ENCODE measurements around the gene FRMPD2.

- TF ChIP-seq, protein P1, sequence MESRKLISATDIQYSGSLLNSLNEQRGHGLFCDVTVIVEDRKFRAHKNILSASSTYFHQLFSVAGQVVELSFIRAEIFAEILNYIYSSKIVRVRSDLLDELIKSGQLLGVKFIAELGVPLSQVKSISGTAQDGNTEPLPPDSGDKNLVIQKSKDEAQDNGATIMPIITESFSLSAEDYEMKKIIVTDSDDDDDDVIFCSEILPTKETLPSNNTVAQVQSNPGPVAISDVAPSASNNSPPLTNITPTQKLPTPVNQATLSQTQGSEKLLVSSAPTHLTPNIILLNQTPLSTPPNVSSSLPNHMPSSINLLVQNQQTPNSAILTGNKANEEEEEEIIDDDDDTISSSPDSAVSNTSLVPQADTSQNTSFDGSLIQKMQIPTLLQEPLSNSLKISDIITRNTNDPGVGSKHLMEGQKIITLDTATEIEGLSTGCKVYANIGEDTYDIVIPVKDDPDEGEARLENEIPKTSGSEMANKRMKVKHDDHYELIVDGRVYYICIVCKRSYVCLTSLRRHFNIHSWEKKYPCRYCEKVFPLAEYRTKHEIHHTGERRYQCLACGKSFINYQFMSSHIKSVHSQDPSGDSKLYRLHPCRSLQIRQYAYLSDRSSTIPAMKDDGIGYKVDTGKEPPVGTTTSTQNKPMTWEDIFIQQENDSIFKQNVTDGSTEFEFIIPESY (IDR thresholded peaks at IDR 0.05; ENCODE audit: borderline replicate concordance, low read depth) = no peak
- TF ChIP-seq, protein P2, sequence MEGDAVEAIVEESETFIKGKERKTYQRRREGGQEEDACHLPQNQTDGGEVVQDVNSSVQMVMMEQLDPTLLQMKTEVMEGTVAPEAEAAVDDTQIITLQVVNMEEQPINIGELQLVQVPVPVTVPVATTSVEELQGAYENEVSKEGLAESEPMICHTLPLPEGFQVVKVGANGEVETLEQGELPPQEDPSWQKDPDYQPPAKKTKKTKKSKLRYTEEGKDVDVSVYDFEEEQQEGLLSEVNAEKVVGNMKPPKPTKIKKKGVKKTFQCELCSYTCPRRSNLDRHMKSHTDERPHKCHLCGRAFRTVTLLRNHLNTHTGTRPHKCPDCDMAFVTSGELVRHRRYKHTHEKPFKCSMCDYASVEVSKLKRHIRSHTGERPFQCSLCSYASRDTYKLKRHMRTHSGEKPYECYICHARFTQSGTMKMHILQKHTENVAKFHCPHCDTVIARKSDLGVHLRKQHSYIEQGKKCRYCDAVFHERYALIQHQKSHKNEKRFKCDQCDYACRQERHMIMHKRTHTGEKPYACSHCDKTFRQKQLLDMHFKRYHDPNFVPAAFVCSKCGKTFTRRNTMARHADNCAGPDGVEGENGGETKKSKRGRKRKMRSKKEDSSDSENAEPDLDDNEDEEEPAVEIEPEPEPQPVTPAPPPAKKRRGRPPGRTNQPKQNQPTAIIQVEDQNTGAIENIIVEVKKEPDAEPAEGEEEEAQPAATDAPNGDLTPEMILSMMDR (IDR thresholded peaks at IDR 0.05) = no peak
- TF ChIP-seq RAD21 (IDR thresholded peaks at IDR 0.05; ENCODE audit: low read length) (no peak), RXRA (IDR thresholded peaks at IDR 0.05; ENCODE audit: borderline replicate concordance, low read depth) (no peak), EP300 (IDR thresholded peaks at IDR 0.05; ENCODE audit: borderline replicate concordance in 1 of 2, low read depth in 1 of 2, low read length in 1 of 2) (no peak), EZH2phosphoT487 (IDR thresholded peaks at IDR 0.05; ENCODE audit: borderline replicate concordance, low read depth) (no peak), POLR2AphosphoS5 (IDR thresholded peaks at IDR 0.05; ENCODE audit: low read depth, low read length) (no peak), SIN3A (IDR thresholded peaks at IDR 0.05; ENCODE audit: borderline replicate concordance, low read depth, low read length) (no peak), ELF1 (IDR thresholded peaks at IDR 0.05) (no peak), PBX3 (IDR thresholded peaks at IDR 0.05) (no peak)
- TF ChIP-seq, protein P3, sequence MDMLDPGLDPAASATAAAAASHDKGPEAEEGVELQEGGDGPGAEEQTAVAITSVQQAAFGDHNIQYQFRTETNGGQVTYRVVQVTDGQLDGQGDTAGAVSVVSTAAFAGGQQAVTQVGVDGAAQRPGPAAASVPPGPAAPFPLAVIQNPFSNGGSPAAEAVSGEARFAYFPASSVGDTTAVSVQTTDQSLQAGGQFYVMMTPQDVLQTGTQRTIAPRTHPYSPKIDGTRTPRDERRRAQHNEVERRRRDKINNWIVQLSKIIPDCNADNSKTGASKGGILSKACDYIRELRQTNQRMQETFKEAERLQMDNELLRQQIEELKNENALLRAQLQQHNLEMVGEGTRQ (IDR thresholded peaks at IDR 0.05; ENCODE audit: borderline replicate concordance, low read depth, low read length) = no peak
- TF ChIP-seq, protein P4, sequence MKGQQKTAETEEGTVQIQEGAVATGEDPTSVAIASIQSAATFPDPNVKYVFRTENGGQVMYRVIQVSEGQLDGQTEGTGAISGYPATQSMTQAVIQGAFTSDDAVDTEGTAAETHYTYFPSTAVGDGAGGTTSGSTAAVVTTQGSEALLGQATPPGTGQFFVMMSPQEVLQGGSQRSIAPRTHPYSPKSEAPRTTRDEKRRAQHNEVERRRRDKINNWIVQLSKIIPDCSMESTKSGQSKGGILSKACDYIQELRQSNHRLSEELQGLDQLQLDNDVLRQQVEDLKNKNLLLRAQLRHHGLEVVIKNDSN (IDR thresholded peaks at IDR 0.05; ENCODE audit: borderline replicate concordance, low read depth) = no peak
Measured at GRCh38 chr10:48216204-48216505, 58.3 kb downstream of the FRMPD2 start.
